Measurements from ENCODE around the gene KRTAP26-1. TPM values are rescaled to one million over a fixed set of nuclear protein-coding genes. Genes with fewer than 3 reads are reported as not detected.

KRTAP26-1 gene
- total and polyA plus RNA-seq, 2 of the 4 experiments (the other 2 are of a cell fraction), result not detected

DNA sequence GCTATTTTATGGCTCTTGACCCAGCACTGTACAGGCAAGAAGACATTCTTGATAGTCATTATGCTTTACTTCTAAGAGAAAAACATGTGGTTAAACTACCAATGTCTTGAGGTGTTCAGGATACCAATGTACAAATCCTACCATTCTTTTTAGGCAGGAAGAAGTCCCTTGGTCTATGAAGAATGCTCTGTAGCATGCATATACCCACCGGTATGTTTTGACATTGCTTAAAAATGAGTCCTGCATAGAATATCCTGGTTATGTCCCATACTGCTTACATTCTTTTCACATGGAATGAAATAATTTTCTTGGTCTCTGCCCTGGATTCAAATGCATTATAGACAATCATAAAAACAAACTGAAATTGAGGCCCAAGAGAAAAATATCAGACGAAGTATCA is 12.6 kb upstream of the KRTAP26-1 start:
- no peak overlapping the region for H3K4me2 ChIP-seq (ENCODE audit: low read depth, low read length)
- POLR2A ChIA-PET (ENCODE audit: unreplicated experiment), result no interaction called here
- no peak for ATAC-seq (ENCODE audit: low read depth)
- H2BK20ac ChIP-seq (ENCODE audit: low read depth, low read length), result no peak overlapping the region
- H3K14ac ChIP-seq (replicated peaks; ENCODE audit: low read depth, low read length), result no peak overlapping the region
- DNase-seq, result no peak
- no peak for TF ChIP-seq NFE2L2 (IDR thresholded peaks at IDR 0.05; ENCODE audit: low read depth, low read length)
- TF ChIP-seq BHLHE40 (IDR thresholded peaks at IDR 0.05; ENCODE audit: low read depth, low read length), result no peak
- no peak for TF ChIP-seq MXI1 (IDR thresholded peaks at IDR 0.05; ENCODE audit: borderline replicate concordance, low read depth, low read length)
- TF ChIP-seq USF2 (IDR thresholded peaks at IDR 0.05; ENCODE audit: low read depth, low read length), result no peak
- no peak for TF ChIP-seq RAD21 (IDR thresholded peaks at IDR 0.05; ENCODE audit: low read length)
- TF ChIP-seq MAFK (IDR thresholded peaks at IDR 0.05; ENCODE audit: low read depth, low read length), result no peak
- TF ChIP-seq SMC3 (IDR thresholded peaks at IDR 0.05; ENCODE audit: low read depth, low read length), result no peak
- TF ChIP-seq RCOR1 (IDR thresholded peaks at IDR 0.05; ENCODE audit: insufficient replicate concordance, low read length), result no peak
- TF ChIP-seq ELK1 (IDR thresholded peaks at IDR 0.05; ENCODE audit: borderline replicate concordance, low read depth, low read length), result no peak
- TF ChIP-seq FOS (IDR thresholded peaks at IDR 0.05; ENCODE audit: low read depth, low read length), result no peak
- TF ChIP-seq CTCF (conservative IDR thresholded peaks at IDR 0.05; ENCODE audit: low read depth, low read length), result no peak
- no peak for TF ChIP-seq CEBPB (IDR thresholded peaks at IDR 0.05; ENCODE audit: low read depth, low read length)
- no peak for TF ChIP-seq POLR2A (IDR thresholded peaks at IDR 0.05; ENCODE audit: low read depth, low read length)
- no peak for TF ChIP-seq RFX5 (IDR thresholded peaks at IDR 0.05; ENCODE audit: low read depth, low read length)
- no peak for TF ChIP-seq MAZ (IDR thresholded peaks at IDR 0.05; ENCODE audit: borderline replicate concordance, low read depth, low read length)
- TF ChIP-seq CHD1 (IDR thresholded peaks at IDR 0.05; ENCODE audit: low read depth, low read length), result no peak
- H2BK15ac ChIP-seq (ENCODE audit: low read depth, low read length), result no peak overlapping the region
- dilution Hi-C loops (cut with HindIII; ENCODE audit: low sequenced_read_pairs, unreplicated experiment) (no loop called here), intact Hi-C loops (cut with micrococcal nuclease) (no loop called here), in situ Hi-C loops (cut with MboI; ENCODE audit: low sequenced_read_pairs) (no loop called here)
- H2BK120ac ChIP-seq (ENCODE audit: low read depth, low read length), result no peak overlapping the region
- no peak overlapping the region for H3K4ac ChIP-seq (ENCODE audit: low read depth, low read length)
- no peak overlapping the region for H4K5ac ChIP-seq (ENCODE audit: low read depth, low read length)
- no peak overlapping the region for H4K8ac ChIP-seq (ENCODE audit: low read depth in 2 of 2, low read length in 2 of 2)
- no peaks in the 10 kb centered on the region for H3K79me1 ChIP-seq (ENCODE audit: low read depth in 1 of 2, low read length in 2 of 2)
- CTCF ChIA-PET, result interaction anchor here (0.6 kb wide), 1 partner anchor 8 kb away, joined by 7 read pairs; no protein-coding TSS in a partner anchor
- no peak overlapping the region for H3K4me3 ChIP-seq (ENCODE audit: insufficient read depth, low read depth, low read length)
- H3K36me3 ChIP-seq (ENCODE audit: control insufficient read depth, insufficient read depth, low read length), result no peaks in the 10 kb centered on the region
- no peak overlapping the region for H3K23ac ChIP-seq (ENCODE audit: low read depth, low read length)
- H2BK5ac ChIP-seq (ENCODE audit: low read depth, low read length, poor library complexity, severe bottlenecking), result no peak overlapping the region
- WGBS, 2 experiments (ENCODE audit: extremely low coverage in 2 of 2, insufficient read length in 1 of 2), result no CpG with 5 or more reads among the region's 2 CpGs
- H2AK5ac ChIP-seq (ENCODE audit: low read depth, low read length), result no peak overlapping the region
- H3K9me1 ChIP-seq (ENCODE audit: insufficient read depth, low read length), result no peaks in the 10 kb centered on the region
- no peaks in the 10 kb centered on the region for H3K27me3 ChIP-seq (ENCODE audit: control insufficient read depth, insufficient read depth, low read length)
- H4K91ac ChIP-seq (ENCODE audit: insufficient read depth, low read depth, low read length), result no peak overlapping the region
- peaks cover 18% of the 10 kb centered on the region for H3K9me3 ChIP-seq (ENCODE audit: control insufficient read depth, insufficient read depth, low read length)
- H2AK9ac ChIP-seq (replicated peaks; ENCODE audit: low read depth, low read length, poor library complexity), result no peak overlapping the region
- H3K56ac ChIP-seq (ENCODE audit: extremely low read depth, insufficient read depth, low read length), result no peak overlapping the region
- H3K4me1 ChIP-seq (ENCODE audit: control insufficient read depth, insufficient read depth, low read length), result no peaks in the 10 kb centered on the region
- H3K9ac ChIP-seq (ENCODE audit: low read depth, low read length), result no peak overlapping the region
- no peak overlapping the region for H3K18ac ChIP-seq (ENCODE audit: low read depth, low read length)
- no peaks in the 10 kb centered on the region for H4K20me1 ChIP-seq (ENCODE audit: insufficient read depth, low read length)
- no peak overlapping the region for H3K27ac ChIP-seq (ENCODE audit: insufficient read depth, low read length)
- H2AFZ ChIP-seq (replicated peaks; ENCODE audit: low read length, poor library complexity), result no peak overlapping the region
- no TSS peak for BruUV-seq (replicated peaks)

All from IMR-90 (cell line).